Stimulated activated effector memory CD8-positive, alpha-beta T cell treated with anti-CD3 and anti-CD28 coated beads, Interleukin-12 subunit alpha, Interleukin-12 subunit beta, amount 100 ng/mL, for 72 hours (primary cell): ENCODE data around the gene TMED6.
A peak's percentile ranks its signal among the peaks of the same experiment; 100 is the strongest.

Experiments
- ATAC-seq: fragments of 150-1000 bp; cut with Tn5 transposase; 2 replicates; pipeline ENCODE4 v1.10.0; 2021
- DNase-seq, 2 donors: peaks; one replicate each; pipeline ENCODE4 v3.0.0; 2021 to 2022; ENCODE audit warnings: low spot score in 2 of 2
- H3K27ac Mint-ChIP-seq: one replicate; pipeline ENCODE4 v1.8.0; 2022; ENCODE audit warnings: mild to moderate bottlenecking, mixed read lengths
- H3K36me3 Mint-ChIP-seq: one replicate; pipeline ENCODE4 v1.8.0; 2022; ENCODE audit warnings: mild to moderate bottlenecking, mixed read lengths
- H3K4me1 Mint-ChIP-seq: one replicate; pipeline ENCODE4 v1.8.0; 2022; ENCODE audit warnings: mixed read lengths
- H3K4me3 Mint-ChIP-seq: one replicate; pipeline ENCODE4 v1.8.0; 2022; ENCODE audit warnings: mild to moderate bottlenecking, mixed read lengths
- H3K9me3 Mint-ChIP-seq: one replicate; pipeline ENCODE4 v1.8.0; 2022; ENCODE audit warnings: mixed read lengths

Gene TMED6

DNA sequence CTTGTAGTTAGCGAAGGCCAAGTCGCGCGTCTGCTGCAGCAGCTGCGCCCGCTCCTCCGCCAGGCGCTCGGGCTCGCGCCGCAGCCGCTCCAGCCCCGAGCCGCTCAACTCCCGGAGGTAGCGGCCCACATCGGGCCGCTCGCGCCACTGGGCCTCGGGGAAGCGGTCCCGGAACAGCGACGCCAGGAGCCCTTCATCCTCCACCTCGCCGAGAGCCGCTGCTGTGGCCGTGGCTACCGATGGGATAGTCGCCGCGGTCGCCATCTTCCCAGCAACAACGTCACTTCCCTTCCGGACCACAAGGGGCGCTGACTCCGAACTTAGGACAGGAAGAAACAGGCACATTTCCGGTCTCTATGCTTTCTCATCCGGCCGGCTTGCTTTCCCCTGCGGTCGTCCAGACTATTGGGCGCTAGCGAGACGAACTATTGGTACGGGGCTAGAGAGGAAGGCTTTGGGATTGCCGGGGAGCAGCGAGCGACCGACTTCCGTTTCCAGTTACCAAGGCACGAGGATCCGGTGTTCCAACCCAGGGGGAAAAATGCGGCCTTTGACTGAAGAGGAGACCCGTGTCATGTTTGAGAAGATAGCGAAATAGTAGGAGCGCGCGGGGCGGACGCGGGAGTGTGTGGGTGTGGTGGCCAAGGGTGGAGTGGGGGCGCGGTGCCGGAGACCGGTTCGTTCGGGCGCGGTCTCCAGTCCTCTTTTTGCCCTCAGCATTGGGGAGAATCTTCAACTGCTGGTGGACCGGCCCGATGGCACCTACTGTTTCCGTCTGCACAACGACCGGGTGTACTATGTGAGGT is 12.1 kb downstream of the TMED6 start, which contains the start of the genes COG8 and NIP7:
Gene COG8, minus strand, starts transcription at position 276 of the 806 bp plus-strand sequence. Its CDS starts 12 bp downstream, at position 264.
Gene NIP7, plus strand, starts transcription at position 484 of the 806 bp plus-strand sequence. Its CDS starts 58 bp downstream, at position 542.
- H3K9me3 Mint-ChIP-seq, result no peaks in the 10 kb centered on the region
- H3K27ac Mint-ChIP-seq, result peak within 1 kb of the TSS; percentile 97
- H3K4me3 Mint-ChIP-seq, result peak within 1 kb of the TSS; percentile 98
- H3K4me1 Mint-ChIP-seq, result peaks cover 46% of the 10 kb centered on the region
- peak; percentile 89 to 98 for DNase-seq
- peaks cover 72% of the 10 kb centered on the region for H3K36me3 Mint-ChIP-seq
- ATAC-seq, result peak; percentile 91

DNA sequence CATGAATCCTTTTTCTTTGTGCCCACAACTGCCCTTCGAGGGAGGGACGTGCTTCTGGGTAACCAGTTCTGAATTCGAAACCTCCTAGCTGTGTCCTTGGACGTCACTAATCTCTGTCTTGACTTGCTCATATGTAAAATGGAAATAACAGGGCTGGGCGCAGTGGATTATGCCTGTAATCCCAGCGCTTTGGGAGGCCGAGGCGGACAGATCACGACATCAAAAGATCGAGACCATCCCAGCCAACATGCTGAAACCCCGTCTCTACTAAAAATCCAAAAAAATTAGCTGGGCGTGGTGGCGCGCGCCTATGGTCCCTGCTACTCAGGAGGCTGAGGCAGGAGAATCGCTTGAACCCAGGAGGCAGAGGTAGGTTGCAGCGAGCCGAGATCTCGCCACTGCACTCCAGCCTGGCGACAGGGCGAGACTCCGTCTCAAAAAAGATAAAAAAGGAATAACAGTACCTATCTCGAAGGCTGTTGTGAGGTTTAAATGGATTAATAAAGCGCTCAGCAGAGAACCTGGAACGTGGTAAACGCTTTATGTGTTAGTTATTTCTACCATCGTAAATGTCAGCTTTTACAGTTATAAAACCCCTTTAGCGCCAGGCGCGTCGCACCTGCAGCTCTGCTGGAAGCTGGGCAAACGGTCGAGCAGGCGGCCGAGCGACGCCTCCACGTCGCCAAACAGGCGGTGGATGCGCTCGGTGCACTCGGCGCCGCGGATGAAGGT is 12.9 kb downstream of the TMED6 start:
- H3K4me3 Mint-ChIP-seq, result peak overlapping the region; percentile 98
- H3K9me3 Mint-ChIP-seq, result no peaks in the 10 kb centered on the region
- ATAC-seq, result no peak
- peaks cover 72% of the 10 kb centered on the region for H3K36me3 Mint-ChIP-seq
- DNase-seq, result no peak
- H3K4me1 Mint-ChIP-seq, result peaks cover 46% of the 10 kb centered on the region
- H3K27ac Mint-ChIP-seq, result peak overlapping the region; percentile 97

- ATAC-seq, result no peak
- Mint-ChIP-seq H3K27ac (no peak overlapping the region), H3K36me3 (peaks cover 65% of the 10 kb centered on the region), H3K4me1 (peaks cover 28% of the 10 kb centered on the region), H3K4me3 (no peak overlapping the region), H3K9me3 (no peaks in the 10 kb centered on the region)
- DNase-seq, result no peak
Observed at GRCh38 chr16:69334696-69335095, 16.9 kb downstream of the TMED6 start.

GRCh38 chr16:69330286-69331109 is 21.1 kb downstream of the TMED6 start, which contains the start of gene PDF:
PDF (minus strand) TSS chr16:69330588; CDS start chr16:69330570, 18 bp downstream.
- H3K36me3 Mint-ChIP-seq, result peaks cover 84% of the 10 kb centered on the region
- peak; percentile 96 for ATAC-seq

GRCh38 chr16:69329369-69330285 is 22.0 kb downstream of the TMED6 start:
- H3K4me3 Mint-ChIP-seq, result peak overlapping the region; percentile 76
- no peaks in the 10 kb centered on the region for H3K9me3 Mint-ChIP-seq
- H3K27ac Mint-ChIP-seq, result peak overlapping the region; percentile 63
- peak; percentile 60 for ATAC-seq
- DNase-seq, result peak in 1 of 2 donors; percentile 70
- peaks cover 38% of the 10 kb centered on the region for H3K4me1 Mint-ChIP-seq
- peaks cover 84% of the 10 kb centered on the region for H3K36me3 Mint-ChIP-seq

More at GRCh38 chr16:69330286-69331109, 21.1 kb downstream of the TMED6 start, which contains the start of gene PDF:
- Mint-ChIP-seq H3K4me1 (peaks cover 31% of the 10 kb centered on the region), H3K27ac (peak within 1 kb of the TSS; percentile 74), H3K9me3 (no peaks in the 10 kb centered on the region), H3K4me3 (peak within 1 kb of the TSS; percentile 76)
- DNase-seq, result peak; percentile 74 to 92

DNA sequence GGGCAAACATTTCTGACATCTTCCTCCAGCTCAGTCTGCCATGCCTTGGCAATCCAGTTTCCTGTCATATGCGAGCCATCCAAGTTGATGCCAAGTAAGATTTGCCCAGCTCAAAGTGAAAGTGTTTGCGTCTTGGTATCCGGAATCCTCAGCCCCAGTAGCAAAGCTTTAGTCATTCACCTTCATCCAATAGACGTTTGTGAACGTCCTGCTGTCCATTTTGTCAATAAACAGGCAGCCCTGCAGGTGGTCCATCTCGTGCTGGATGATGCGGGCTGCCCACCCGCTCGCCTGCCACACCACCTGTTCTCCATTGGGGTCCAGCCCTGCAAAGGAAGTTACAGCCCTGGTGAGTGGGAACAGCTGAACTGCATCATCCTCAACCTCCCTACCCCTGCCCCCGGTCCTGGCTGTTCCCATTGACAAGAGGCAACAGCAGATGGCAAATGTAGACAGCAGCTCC is 22.7 kb downstream of the TMED6 start:
- no peaks in the 10 kb centered on the region for H3K9me3 Mint-ChIP-seq
- H3K4me1 Mint-ChIP-seq, result peaks cover 45% of the 10 kb centered on the region
- DNase-seq, result no peak
- peak overlapping the region; percentile 76 for H3K4me3 Mint-ChIP-seq
- peak overlapping the region; percentile 63 for H3K27ac Mint-ChIP-seq
- ATAC-seq, result no peak
- peaks cover 84% of the 10 kb centered on the region for H3K36me3 Mint-ChIP-seq

GRCh38 chr16:69327585-69328310 is 23.8 kb downstream of the TMED6 start:
- DNase-seq (no peak), ATAC-seq (no peak)
- Mint-ChIP-seq H3K36me3 (peaks cover 84% of the 10 kb centered on the region), H3K4me3 (peak overlapping the region; percentile 76), H3K9me3 (no peaks in the 10 kb centered on the region), H3K27ac (peak overlapping the region; percentile 69), H3K4me1 (peaks cover 45% of the 10 kb centered on the region)

- Mint-ChIP-seq H3K27ac (peak overlapping the region; percentile 69), H3K4me1 (peaks cover 58% of the 10 kb centered on the region), H3K36me3 (peaks cover 84% of the 10 kb centered on the region), H3K4me3 (peak overlapping the region; percentile 49), H3K9me3 (no peaks in the 10 kb centered on the region)
- DNase-seq (no peak), ATAC-seq (no peak)
Observed at GRCh38 chr16:69326172-69326873, 25.3 kb downstream of the TMED6 start.

- DNase-seq, result no peak
- no peak for ATAC-seq
- no peaks in the 10 kb centered on the region for H3K9me3 Mint-ChIP-seq
- H3K4me1 Mint-ChIP-seq, result peaks cover 58% of the 10 kb centered on the region
- H3K4me3 Mint-ChIP-seq, result peak overlapping the region; percentile 49
- H3K36me3 Mint-ChIP-seq, result peaks cover 84% of the 10 kb centered on the region
- peak overlapping the region; percentile 69 for H3K27ac Mint-ChIP-seq
Observed at GRCh38 chr16:69325784-69326171, 25.8 kb downstream of the TMED6 start.

GRCh38 chr16:69324585-69325253 is 26.9 kb downstream of the TMED6 start:
- H3K4me3 Mint-ChIP-seq, result no peak overlapping the region
- DNase-seq (no peak), ATAC-seq (no peak)
- peaks cover 90% of the 10 kb centered on the region for H3K36me3 Mint-ChIP-seq
- no peaks in the 10 kb centered on the region for H3K9me3 Mint-ChIP-seq
- H3K27ac Mint-ChIP-seq, result peak overlapping the region; percentile 37
- peaks cover 57% of the 10 kb centered on the region for H3K4me1 Mint-ChIP-seq

GRCh38 chr16:69324013-69324531 is 27.5 kb downstream of the TMED6 start:
- Mint-ChIP-seq H3K27ac (peak overlapping the region; percentile 37), H3K4me3 (no peak overlapping the region), H3K4me1 (peaks cover 56% of the 10 kb centered on the region), H3K36me3 (peaks cover 95% of the 10 kb centered on the region), H3K9me3 (no peaks in the 10 kb centered on the region)
- ATAC-seq (no peak), DNase-seq (no peak)

DNA sequence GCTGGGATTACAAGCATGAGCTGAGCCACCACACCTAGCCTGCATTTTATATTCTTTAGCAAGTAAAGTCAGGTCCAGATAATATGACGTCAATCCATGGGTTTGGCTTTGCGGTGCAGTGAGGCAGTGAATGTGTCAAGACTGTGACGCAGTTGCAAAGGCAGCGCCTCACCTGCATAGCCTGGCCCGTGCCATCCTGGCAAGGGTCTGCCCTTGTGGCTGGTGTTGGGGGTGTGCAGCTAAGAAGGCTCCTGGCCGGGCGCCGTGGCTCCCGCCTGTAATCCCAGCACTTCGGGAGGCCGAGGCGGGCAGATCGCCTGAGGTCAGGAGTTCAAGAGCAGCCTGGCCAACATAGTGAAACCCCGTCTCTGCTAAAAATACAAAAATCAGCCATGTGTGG is 28.2 kb downstream of the TMED6 start:
- no peak for ATAC-seq
- H3K27ac Mint-ChIP-seq, result peak overlapping the region; percentile 37

More for the DNA sequence above, 28.2 kb downstream of the TMED6 start:
- no peaks in the 10 kb centered on the region for H3K9me3 Mint-ChIP-seq
- peaks cover 94% of the 10 kb centered on the region for H3K36me3 Mint-ChIP-seq
- H3K4me1 Mint-ChIP-seq, result peaks cover 49% of the 10 kb centered on the region
- H3K4me3 Mint-ChIP-seq, result no peak overlapping the region
- no peak for DNase-seq
